ENCODE results near the gene DUSP6. TPM values are rescaled to one million over a fixed set of nuclear protein-coding genes. Genes with fewer than 3 reads are reported as not detected.
A peak's percentile ranks its signal among the peaks of the same experiment; 100 is the strongest.

The DUSP6 gene
- polyA plus RNA-seq, 3 donors: 86.0 to 88.8 (median 87.1) TPM

- DNase-seq (ENCODE audit: extremely low read depth in 1 of 11, low read depth in 9 of 11, low spot score in 4 of 11): no peak
These were observed 6.5 kb upstream of the DUSP6 start for GRCh38 chr12:89358805-89359204.

GRCh38 chr12:89357297-89357730 lies 5.0 kb upstream of the DUSP6 start:
- DNase-seq (ENCODE audit: extremely low read depth in 1 of 11, low read depth in 9 of 11, low spot score in 4 of 11): peak in 3 of 11 donors; percentile 45 to 82 (median 79)

DNA sequence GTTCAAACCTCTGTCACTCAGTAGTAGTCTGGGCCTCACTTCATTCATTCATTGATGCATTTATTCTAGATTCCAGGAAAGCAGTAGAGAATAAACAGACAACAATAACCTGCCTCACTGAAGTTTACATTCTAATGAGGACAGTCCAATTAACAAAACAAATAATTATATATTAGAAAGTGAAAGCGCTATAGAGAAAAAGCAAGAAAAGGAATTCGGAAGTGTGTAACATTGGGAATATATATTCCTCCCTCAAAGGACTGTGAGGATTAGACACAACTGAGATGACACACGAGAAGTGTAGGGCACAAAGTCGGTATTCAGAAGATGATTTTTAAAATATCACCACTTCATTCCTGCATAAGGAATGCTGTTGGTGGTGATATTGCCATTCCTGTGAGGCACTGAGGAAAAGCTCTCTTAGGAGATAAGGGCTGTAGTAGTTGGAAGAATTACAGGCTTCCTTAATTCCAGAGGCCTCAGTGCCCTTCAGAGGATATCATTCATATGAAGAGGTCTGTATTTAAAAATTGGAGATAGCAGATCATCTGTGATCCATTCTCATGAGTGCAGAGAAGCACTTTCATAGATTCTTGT lies 3.9 kb upstream of the DUSP6 start:
- no peak for DNase-seq (ENCODE audit: extremely low read depth in 1 of 11, low read depth in 9 of 11, low spot score in 4 of 11)

- no peak for DNase-seq (ENCODE audit: extremely low read depth in 1 of 11, low read depth in 9 of 11, low spot score in 4 of 11)
These were observed 3.2 kb upstream of the DUSP6 start for GRCh38 chr12:89355243-89356068.

GRCh38 chr12:89354612-89355067 lies 2.3 kb upstream of the DUSP6 start:
- DNase-seq (ENCODE audit: extremely low read depth in 1 of 11, low read depth in 9 of 11, low spot score in 4 of 11): no peak

- DNase-seq (ENCODE audit: extremely low read depth in 1 of 11, low read depth in 9 of 11, low spot score in 4 of 11): peak in 3 of 11 donors; percentile 51 to 59 (median 54)
These were observed 1.7 kb upstream of the DUSP6 start for GRCh38 chr12:89353823-89354611.

DNA sequence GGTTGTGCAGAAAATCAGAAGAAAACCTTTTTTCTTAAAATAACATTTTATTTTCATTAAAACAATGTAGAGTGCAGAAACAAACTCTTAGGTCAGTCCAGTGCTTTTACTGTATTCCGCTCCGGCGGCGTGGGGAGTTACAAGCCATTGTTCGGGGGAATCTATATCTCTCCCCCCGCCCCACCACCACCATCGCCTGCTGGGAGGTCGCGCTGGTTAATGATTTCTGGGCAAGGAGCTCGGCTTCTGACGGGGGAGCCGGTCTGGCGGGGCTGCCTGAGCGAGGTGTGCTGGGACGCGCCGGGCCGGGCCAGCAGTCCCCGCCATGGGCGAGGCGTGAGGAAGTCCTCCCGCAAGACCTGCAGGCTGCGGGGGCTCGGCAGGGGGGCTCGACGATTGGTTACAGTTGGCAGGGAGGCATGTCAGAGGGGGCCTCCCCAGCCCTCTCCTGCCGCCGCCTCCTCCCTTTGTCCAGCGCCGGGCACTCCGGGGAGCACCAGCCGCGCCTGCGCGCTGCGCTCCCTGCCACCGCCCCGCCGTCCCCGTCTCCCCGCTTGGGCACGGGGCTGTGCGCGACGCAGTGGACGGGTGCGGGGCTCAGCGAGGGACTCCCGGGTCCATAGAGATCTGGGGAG lies 1.0 kb upstream of the DUSP6 start:
- DNase-seq (ENCODE audit: extremely low read depth in 1 of 11, low read depth in 9 of 11, low spot score in 4 of 11): peak in 9 of 11 donors; percentile 69 to 87 (median 81)

DNA sequence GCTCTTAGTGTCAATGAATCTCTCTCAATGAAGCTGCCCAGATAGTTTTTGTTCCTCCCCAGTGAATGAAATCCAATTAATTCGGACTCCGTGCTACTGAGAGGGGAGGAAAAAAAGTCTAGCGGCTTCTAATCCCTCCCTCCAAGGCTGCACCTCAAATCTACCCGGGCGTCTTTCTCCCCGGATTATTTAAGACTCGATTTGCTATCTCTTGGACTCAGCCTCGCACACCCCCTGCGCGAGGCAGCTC lies 134 bp downstream of the DUSP6 start:
- DNase-seq (ENCODE audit: extremely low read depth in 1 of 11, low read depth in 9 of 11, low spot score in 4 of 11): no peak

DNA sequence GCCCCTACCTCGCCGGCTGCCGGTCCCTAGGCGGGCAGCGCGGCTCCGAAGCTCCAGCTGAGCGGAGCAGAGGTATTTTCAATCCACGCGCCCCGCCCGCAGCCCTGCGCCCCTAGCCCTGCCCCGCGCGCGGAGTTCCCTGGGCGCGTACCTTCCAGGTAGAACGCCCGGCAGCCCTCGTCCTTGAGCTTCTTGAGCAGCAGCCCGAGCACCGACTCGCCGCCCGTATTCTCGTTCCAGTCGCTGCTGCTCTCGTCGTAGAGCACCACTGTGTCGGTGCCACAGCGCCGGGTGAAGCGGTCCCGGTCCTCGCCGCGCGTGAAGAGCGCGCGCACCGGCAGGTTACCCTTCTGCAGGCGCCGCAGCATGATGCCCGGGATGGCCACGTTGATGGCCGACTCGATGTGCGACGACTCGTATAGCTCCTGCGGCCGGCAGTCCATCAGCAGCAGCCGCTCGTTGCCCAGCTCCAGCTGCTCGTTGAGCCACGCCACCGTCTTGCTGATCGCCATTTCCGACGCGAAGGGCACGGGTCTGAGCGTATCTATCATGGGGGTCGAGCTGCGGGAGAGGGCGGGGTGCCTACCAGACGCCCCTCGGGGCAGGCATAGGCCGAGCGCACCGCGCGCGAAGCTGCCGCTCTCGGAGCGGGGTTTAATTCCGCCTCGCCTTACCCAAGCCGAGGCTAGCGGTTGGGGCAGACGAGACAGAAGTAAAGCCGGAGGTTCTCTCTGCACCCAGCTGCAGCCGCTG lies 636 bp downstream of the DUSP6 start:
- no peak for DNase-seq (ENCODE audit: extremely low read depth in 1 of 11, low read depth in 9 of 11, low spot score in 4 of 11)

DNA sequence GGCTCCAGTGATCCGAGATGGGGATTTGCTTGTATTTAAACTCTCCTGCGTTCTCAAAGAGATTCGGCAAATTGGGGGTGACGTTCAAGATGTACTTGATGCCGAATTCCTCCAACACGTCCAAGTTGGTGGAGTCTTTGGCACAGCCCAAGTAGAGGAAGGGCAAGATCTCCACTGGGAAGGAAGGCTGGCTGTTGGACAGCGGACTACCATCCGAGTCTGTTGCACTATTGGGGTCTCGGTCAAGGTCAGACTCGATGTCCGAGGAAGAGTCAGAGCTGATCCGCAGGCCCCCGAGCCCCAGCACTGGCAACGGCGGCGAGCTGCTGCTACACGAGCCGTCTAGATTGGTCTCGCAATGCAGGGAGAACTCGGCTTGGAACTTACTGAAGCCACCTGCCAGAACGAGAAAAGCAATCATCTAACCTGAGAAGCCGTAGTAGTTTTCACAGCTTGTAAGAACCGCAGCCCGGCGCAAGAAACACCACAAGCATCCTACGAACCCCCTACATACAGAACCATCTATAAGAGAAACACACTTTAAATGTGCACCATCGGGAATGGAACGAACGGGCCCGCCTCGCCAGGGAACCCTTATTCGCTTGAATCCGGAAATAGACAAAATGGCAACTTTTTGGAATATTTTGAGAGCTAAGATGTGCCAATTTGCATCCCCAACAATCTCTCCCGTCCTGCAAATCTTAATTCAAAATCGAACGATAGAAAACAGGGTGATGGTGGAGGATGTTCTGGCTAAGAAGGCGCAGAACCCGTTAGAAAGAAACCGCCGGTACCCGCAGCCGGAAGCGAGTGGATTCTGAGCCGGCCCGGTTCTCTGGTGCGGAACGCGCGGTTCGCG lies 1.4 kb downstream of the DUSP6 start:
- DNase-seq (ENCODE audit: extremely low read depth in 1 of 11, low read depth in 9 of 11, low spot score in 4 of 11): no peak

DNA sequence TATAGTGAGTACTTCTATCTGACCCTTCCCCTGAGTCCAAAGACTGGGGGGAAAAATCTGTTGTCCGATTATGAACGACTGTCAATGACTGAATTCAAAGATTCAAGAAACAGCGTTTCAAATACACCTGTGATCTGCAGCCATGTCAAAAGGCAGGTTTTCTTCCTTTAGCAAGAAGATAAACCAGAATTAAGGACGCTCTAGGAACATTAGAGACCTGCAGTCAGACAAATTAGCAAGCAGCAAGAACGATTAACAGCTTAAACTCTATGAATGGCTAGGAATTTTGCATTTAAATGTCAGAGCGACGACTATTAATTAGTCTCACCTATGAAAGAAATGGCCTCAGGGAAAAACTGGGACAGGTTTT lies 2.1 kb downstream of the DUSP6 start:
- DNase-seq (ENCODE audit: extremely low read depth in 1 of 11, low read depth in 9 of 11, low spot score in 4 of 11): no peak

- DNase-seq (ENCODE audit: extremely low read depth in 1 of 11, low read depth in 9 of 11, low spot score in 4 of 11): no peak
These were observed 2.5 kb downstream of the DUSP6 start for GRCh38 chr12:89349814-89350213.

GRCh38 chr12:89348894-89349699 lies 3.2 kb downstream of the DUSP6 start:
- DNase-seq (ENCODE audit: extremely low read depth in 1 of 11, low read depth in 9 of 11, low spot score in 4 of 11): no peak

- DNase-seq (ENCODE audit: extremely low read depth in 1 of 11, low read depth in 9 of 11, low spot score in 4 of 11): no peak
These were observed 4.9 kb downstream of the DUSP6 start for GRCh38 chr12:89347325-89347829.

GRCh38 chr12:89346741-89347324 lies 5.5 kb downstream of the DUSP6 start:
- peak in 2 of 11 donors; percentile 42 to 49 for DNase-seq (ENCODE audit: extremely low read depth in 1 of 11, low read depth in 9 of 11, low spot score in 4 of 11)

GRCh38 chr12:89345830-89346740 lies 6.2 kb downstream of the DUSP6 start:
- peak in 4 of 11 donors; percentile 62 to 85 (median 69) for DNase-seq (ENCODE audit: extremely low read depth in 1 of 11, low read depth in 9 of 11, low spot score in 4 of 11)

All from renal cortex interstitium (tissue), 11 donors.